Measurements from ENCODE around the gene CYP11A1.

GRCh38 chr15:74378848-74379247 lies 11.4 kb upstream of the CYP11A1 start:
- TF ChIP-seq CTCF (IDR thresholded peaks at IDR 0.05): no peak
- no peak for TF ChIP-seq POLR2A (IDR thresholded peaks at IDR 0.05)

Data from testis (tissue), 2 donors.